Loucy (cell line): Measurements from ENCODE around the gene TNPO1.

Experiments
- H2AFZ ChIP-seq: fragments of 200-600 bp; sonication (generic); 2 replicates; pipeline ENCODE4 v1.6.0; 2016; ENCODE audit warnings: antibody characterized with exemption, mild to moderate bottlenecking, low read length, moderate library complexity
- H3F3A ChIP-seq: fragments of 200-600 bp; 2 replicates; pipeline ENCODE4 v1.6.0; 2016; ENCODE audit warnings: antibody characterized with exemption, low read depth, mild to moderate bottlenecking
- H3K27me3 ChIP-seq: fragments of 200-600 bp; sonication (generic); 2 replicates; pipeline ENCODE4 v1.6.1; 2014; ENCODE audit warnings: low read length, mild to moderate bottlenecking; ENCODE audit not compliant: insufficient read depth, poor library complexity, severe bottlenecking
- H3K36me3 ChIP-seq: fragments of 200-600 bp; sonication (generic); 2 replicates; pipeline ENCODE4 v1.6.1; 2016; ENCODE audit warnings: low read length; ENCODE audit not compliant: insufficient read depth
- H3K4me1 ChIP-seq: fragments of 200-600 bp; sonication (generic); 2 replicates; pipeline ENCODE4 v1.5.1; 2014; ENCODE audit warnings: low read length, mild to moderate bottlenecking; ENCODE audit not compliant: insufficient read depth, poor library complexity, severe bottlenecking
- H3K4me2 ChIP-seq: fragments of 200-600 bp; sonication (generic); 2 replicates; pipeline ENCODE4 v1.6.0; 2014; ENCODE audit warnings: antibody characterized with exemption, low read length, low read depth, mild to moderate bottlenecking; ENCODE audit not compliant: poor library complexity, severe bottlenecking
- H3K4me3 ChIP-seq: fragments of 200-600 bp; sonication (generic); 2 replicates; pipeline ENCODE4 v1.5.1; 2014; ENCODE audit warnings: low read length, mild to moderate bottlenecking, mixed read lengths; ENCODE audit not compliant: poor library complexity, severe bottlenecking
- H3K79me2 ChIP-seq: fragments of 200-600 bp; sonication (generic); 2 replicates; pipeline ENCODE4 v1.6.1; 2014; ENCODE audit warnings: low read length; ENCODE audit not compliant: insufficient read depth
- H3K9ac ChIP-seq: fragments of 200-600 bp; sonication (generic); 2 replicates; pipeline ENCODE4 v1.6.0; 2014; ENCODE audit warnings: mild to moderate bottlenecking, low read depth, low read length, moderate library complexity; ENCODE audit not compliant: poor library complexity, severe bottlenecking
- H3K9me2 ChIP-seq: fragments of 200-600 bp; sonication (generic); replicated peaks from 2 replicates; pipeline ENCODE4 v1.6.1; 2016; ENCODE audit warnings: low read depth, low read length, mixed read lengths
- H3K9me3 ChIP-seq: fragments of 200-600 bp; sonication (generic); 2 replicates; pipeline ENCODE4 v1.6.1; 2014; ENCODE audit warnings: mild to moderate bottlenecking, antibody characterized with exemption, low read length, low read depth; ENCODE audit not compliant: insufficient read depth
- H4K20me1 ChIP-seq: fragments of 200-600 bp; sonication (generic); 2 replicates; pipeline ENCODE4 v1.6.0; 2014; ENCODE audit warnings: antibody characterized with exemption, low read length, mild to moderate bottlenecking; ENCODE audit not compliant: insufficient read depth, poor library complexity, severe bottlenecking
- EZH2phosphoT487 ChIP-seq: fragments of 200-600 bp; IDR thresholded peaks from 2 replicates; pipeline ENCODE4 v1.6.1; 2018; ENCODE audit warnings: antibody characterized with exemption, mild to moderate bottlenecking, moderate library complexity, borderline replicate concordance
- TF ChIP-seq, protein P1 (sequence below): fragments of 200-600 bp; sonication (generic); conservative IDR thresholded peaks from 2 replicates; pipeline ENCODE4 v1.5.1; 2014; ENCODE audit warnings: mild to moderate bottlenecking, antibody characterized with exemption, low read length

TNPO1 gene

GRCh38 chr5:72850113-72850512 is 33.7 kb downstream of the TNPO1 start:
- Histone ChIP-seq H3K9me2 (no peaks in the 10 kb centered on the region), H3K4me2 (peak overlapping the region; percentile 95), H3K9me3 (no peaks in the 10 kb centered on the region), H3K4me1 (peaks cover 50% of the 10 kb centered on the region), H3K79me2 (peaks cover 71% of the 10 kb centered on the region), H3K4me3 (peak overlapping the region; percentile 82), H3F3A (no peaks in the 10 kb centered on the region), H4K20me1 (peaks cover 63% of the 10 kb centered on the region), H3K36me3 (peaks cover 11% of the 10 kb centered on the region), H3K9ac (peak overlapping the region; percentile 65), H2AFZ (no peak overlapping the region), H3K27me3 (no peaks in the 10 kb centered on the region)
- no peak for TF ChIP-seq EZH2phosphoT487
- TF ChIP-seq, protein P1, sequence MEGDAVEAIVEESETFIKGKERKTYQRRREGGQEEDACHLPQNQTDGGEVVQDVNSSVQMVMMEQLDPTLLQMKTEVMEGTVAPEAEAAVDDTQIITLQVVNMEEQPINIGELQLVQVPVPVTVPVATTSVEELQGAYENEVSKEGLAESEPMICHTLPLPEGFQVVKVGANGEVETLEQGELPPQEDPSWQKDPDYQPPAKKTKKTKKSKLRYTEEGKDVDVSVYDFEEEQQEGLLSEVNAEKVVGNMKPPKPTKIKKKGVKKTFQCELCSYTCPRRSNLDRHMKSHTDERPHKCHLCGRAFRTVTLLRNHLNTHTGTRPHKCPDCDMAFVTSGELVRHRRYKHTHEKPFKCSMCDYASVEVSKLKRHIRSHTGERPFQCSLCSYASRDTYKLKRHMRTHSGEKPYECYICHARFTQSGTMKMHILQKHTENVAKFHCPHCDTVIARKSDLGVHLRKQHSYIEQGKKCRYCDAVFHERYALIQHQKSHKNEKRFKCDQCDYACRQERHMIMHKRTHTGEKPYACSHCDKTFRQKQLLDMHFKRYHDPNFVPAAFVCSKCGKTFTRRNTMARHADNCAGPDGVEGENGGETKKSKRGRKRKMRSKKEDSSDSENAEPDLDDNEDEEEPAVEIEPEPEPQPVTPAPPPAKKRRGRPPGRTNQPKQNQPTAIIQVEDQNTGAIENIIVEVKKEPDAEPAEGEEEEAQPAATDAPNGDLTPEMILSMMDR = no peak

- peaks cover 32% of the 10 kb centered on the region for H3K36me3 ChIP-seq
- H3K9ac ChIP-seq = peak overlapping the region; percentile 65
- H3K4me3 ChIP-seq = peak overlapping the region; percentile 82
- H3K4me1 ChIP-seq = peaks cover 53% of the 10 kb centered on the region
- peaks cover 83% of the 10 kb centered on the region for H4K20me1 ChIP-seq
- no peak for TF ChIP-seq EZH2phosphoT487
- TF ChIP-seq, protein P1 = no peak
- no peaks in the 10 kb centered on the region for H3K9me2 ChIP-seq
- no peak overlapping the region for H2AFZ ChIP-seq
- H3K79me2 ChIP-seq = peaks cover 93% of the 10 kb centered on the region
- no peaks in the 10 kb centered on the region for H3K9me3 ChIP-seq
- no peaks in the 10 kb centered on the region for H3F3A ChIP-seq
- H3K27me3 ChIP-seq = no peaks in the 10 kb centered on the region
- H3K4me2 ChIP-seq = peak overlapping the region; percentile 95
Measured at GRCh38 chr5:72852356-72852755, 35.9 kb downstream of the TNPO1 start.

GRCh38 chr5:72854419-72854818 is 38.0 kb downstream of the TNPO1 start:
- no peaks in the 10 kb centered on the region for H3K9me3 ChIP-seq
- peak overlapping the region; percentile 95 for H3K4me2 ChIP-seq
- H2AFZ ChIP-seq = no peak overlapping the region
- H3K27me3 ChIP-seq = no peaks in the 10 kb centered on the region
- peaks cover 94% of the 10 kb centered on the region for H4K20me1 ChIP-seq
- H3K36me3 ChIP-seq = peaks cover 39% of the 10 kb centered on the region
- H3K4me3 ChIP-seq = peak overlapping the region; percentile 63
- H3K4me1 ChIP-seq = peaks cover 56% of the 10 kb centered on the region
- no peaks in the 10 kb centered on the region for H3F3A ChIP-seq
- peaks cover 97% of the 10 kb centered on the region for H3K79me2 ChIP-seq
- no peaks in the 10 kb centered on the region for H3K9me2 ChIP-seq
- no peak overlapping the region for H3K9ac ChIP-seq
- TF ChIP-seq, protein P1 = no peak
- TF ChIP-seq EZH2phosphoT487 = no peak
